Measurements from ENCODE around the gene KRTCAP3.

KRTCAP3 gene

GRCh38 chr2:27485496-27485895, 43.3 kb downstream of the KRTCAP3 start:
- 44 to 59% methylated on average over 3 of the region's 3 CpGs for WGBS, 2 experiments
- H3K36me3 ChIP-seq (ENCODE audit: control insufficient read depth, insufficient read depth, low read length), result no peaks in the 10 kb centered on the region

GRCh38 chr2:27489118-27489497, 46.9 kb downstream of the KRTCAP3 start:
- Histone ChIP-seq H3K27ac (ENCODE audit: insufficient read depth, low read depth, low read length, poor library complexity, severe bottlenecking) (peak overlapping the region; percentile 1), H3K27me3 (ENCODE audit: control insufficient read depth, insufficient read depth, low read length, poor library complexity, severe bottlenecking) (peaks cover 10% of the 10 kb centered on the region), H3K9me3 (ENCODE audit: control insufficient read depth, low read length) (no peaks in the 10 kb centered on the region), H3K4me1 (ENCODE audit: control insufficient read depth, insufficient read depth, low read length) (peaks cover 3% of the 10 kb centered on the region), H3K36me3 (ENCODE audit: control insufficient read depth, insufficient read depth, low read length) (no peaks in the 10 kb centered on the region), H3K4me3 (ENCODE audit: insufficient read depth, low read depth, low read length) (peak overlapping the region; percentile 78)
- WGBS, 2 experiments, result 5 to 10% methylated on average over 11 of the region's 11 CpGs

More at GRCh38 chr2:27485496-27485895, 43.3 kb downstream of the KRTCAP3 start:
- Histone ChIP-seq H3K27ac (ENCODE audit: insufficient read depth, low read depth, low read length, poor library complexity, severe bottlenecking) (no peak overlapping the region), H3K4me3 (ENCODE audit: insufficient read depth, low read depth, low read length) (no peak overlapping the region), H3K9me3 (ENCODE audit: control insufficient read depth, low read length) (no peaks in the 10 kb centered on the region), H3K27me3 (ENCODE audit: control insufficient read depth, insufficient read depth, low read length, poor library complexity, severe bottlenecking) (no peaks in the 10 kb centered on the region), H3K4me1 (ENCODE audit: control insufficient read depth, insufficient read depth, low read length) (peaks cover 3% of the 10 kb centered on the region)

- Histone ChIP-seq H3K4me1 (ENCODE audit: control insufficient read depth, insufficient read depth, low read length) (peaks cover 3% of the 10 kb centered on the region), H3K27ac (ENCODE audit: insufficient read depth, low read depth, low read length, poor library complexity, severe bottlenecking) (peak within 1 kb of the TSS; percentile 1), H3K9me3 (ENCODE audit: control insufficient read depth, low read length) (no peaks in the 10 kb centered on the region), H3K36me3 (ENCODE audit: control insufficient read depth, insufficient read depth, low read length) (no peaks in the 10 kb centered on the region), H3K27me3 (ENCODE audit: control insufficient read depth, insufficient read depth, low read length, poor library complexity, severe bottlenecking) (peaks cover 16% of the 10 kb centered on the region), H3K4me3 (ENCODE audit: insufficient read depth, low read depth, low read length) (peak within 1 kb of the TSS; percentile 78)
- WGBS, 2 experiments, result 12% methylated on average over 43 of the region's 43 CpGs
Measured at GRCh38 chr2:27489498-27490397, 47.6 kb downstream of the KRTCAP3 start, which contains the start of gene IFT172. TSS of gene IFT172 (minus strand) at chr2:27489743. CDS start at chr2:27489653, 90 bp downstream.

- Histone ChIP-seq H3K27ac (ENCODE audit: insufficient read depth, low read depth, low read length, poor library complexity, severe bottlenecking) (no peak overlapping the region), H3K27me3 (ENCODE audit: control insufficient read depth, insufficient read depth, low read length, poor library complexity, severe bottlenecking) (peaks cover 45% of the 10 kb centered on the region), H3K36me3 (ENCODE audit: control insufficient read depth, insufficient read depth, low read length) (no peaks in the 10 kb centered on the region), H3K4me1 (ENCODE audit: control insufficient read depth, insufficient read depth, low read length) (peaks cover 3% of the 10 kb centered on the region), H3K9me3 (ENCODE audit: control insufficient read depth, low read length) (no peaks in the 10 kb centered on the region), H3K4me3 (ENCODE audit: insufficient read depth, low read depth, low read length) (no peak overlapping the region)
- 82 to 90% methylated on average over 4 of the region's 4 CpGs for WGBS, 2 experiments
Measured at GRCh38 chr2:27492557-27492956, 50.4 kb downstream of the KRTCAP3 start.

- Histone ChIP-seq H3K27me3 (ENCODE audit: control insufficient read depth, insufficient read depth, low read length, poor library complexity, severe bottlenecking) (peaks cover 58% of the 10 kb centered on the region), H3K36me3 (ENCODE audit: control insufficient read depth, insufficient read depth, low read length) (no peaks in the 10 kb centered on the region), H3K4me3 (ENCODE audit: insufficient read depth, low read depth, low read length) (no peak overlapping the region), H3K4me1 (ENCODE audit: control insufficient read depth, insufficient read depth, low read length) (no peaks in the 10 kb centered on the region), H3K9me3 (ENCODE audit: control insufficient read depth, low read length) (no peaks in the 10 kb centered on the region), H3K27ac (ENCODE audit: insufficient read depth, low read depth, low read length, poor library complexity, severe bottlenecking) (no peak overlapping the region)
- WGBS, 2 experiments, result 85 to 90% methylated on average over 13 of the region's 13 CpGs
Measured at GRCh38 chr2:27493948-27494283, 51.7 kb downstream of the KRTCAP3 start.

All from ectodermal cell (in vitro differentiated cells).